Midbrain (tissue), 1 donor: ENCODE measurements around the gene AGRN.
A peak's percentile ranks its signal among the peaks of the same experiment; 100 is the strongest.
"Not testable (repeated sequence)": the region's sequence is repeated elsewhere in the genome, so short reads cannot be mapped to it uniquely, and the experiment has no call there.

Source experiments
- DNase-seq: peaks from one replicate; lab custom pipeline; 2025; lab: John Stamatoyannopoulos, UW

Gene AGRN

DNA sequence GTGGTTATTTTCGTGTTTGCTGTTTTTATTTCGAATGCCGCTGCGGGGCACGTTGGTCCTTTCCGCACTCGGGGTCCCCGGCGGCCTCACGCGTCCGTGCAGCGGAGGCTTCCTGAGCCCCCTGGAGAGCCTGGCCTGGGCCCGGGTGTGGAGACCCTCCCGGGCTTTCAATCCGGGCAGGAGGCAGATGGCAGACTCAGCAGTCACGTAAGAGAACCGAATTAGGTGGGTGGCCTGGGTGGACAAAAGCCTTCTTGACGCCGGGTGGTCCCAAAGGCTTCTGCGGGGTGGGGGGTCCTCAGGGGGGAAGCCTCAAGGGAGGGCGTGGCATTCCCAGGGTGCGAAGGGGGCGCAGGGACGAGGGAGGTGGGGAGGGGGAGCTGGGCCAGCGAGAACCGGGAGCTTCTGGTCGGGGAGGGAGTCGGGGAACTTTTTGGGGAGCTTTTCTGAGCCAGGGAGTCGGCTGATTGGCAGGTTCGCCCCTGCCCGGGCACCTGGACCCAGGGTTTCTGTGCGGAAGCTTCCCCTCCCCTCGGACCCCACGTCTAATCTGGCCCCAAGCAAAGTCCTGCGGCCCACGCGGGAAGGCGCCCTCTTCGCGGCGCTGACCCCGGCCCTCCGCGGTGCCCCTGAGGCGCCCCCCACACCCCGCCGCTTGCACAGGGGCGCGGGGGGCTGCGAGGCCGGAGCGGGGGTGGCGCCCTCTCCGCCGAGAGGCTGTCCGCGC, 18.7 kb upstream of the AGRN start:
- no peak for DNase-seq

DNA sequence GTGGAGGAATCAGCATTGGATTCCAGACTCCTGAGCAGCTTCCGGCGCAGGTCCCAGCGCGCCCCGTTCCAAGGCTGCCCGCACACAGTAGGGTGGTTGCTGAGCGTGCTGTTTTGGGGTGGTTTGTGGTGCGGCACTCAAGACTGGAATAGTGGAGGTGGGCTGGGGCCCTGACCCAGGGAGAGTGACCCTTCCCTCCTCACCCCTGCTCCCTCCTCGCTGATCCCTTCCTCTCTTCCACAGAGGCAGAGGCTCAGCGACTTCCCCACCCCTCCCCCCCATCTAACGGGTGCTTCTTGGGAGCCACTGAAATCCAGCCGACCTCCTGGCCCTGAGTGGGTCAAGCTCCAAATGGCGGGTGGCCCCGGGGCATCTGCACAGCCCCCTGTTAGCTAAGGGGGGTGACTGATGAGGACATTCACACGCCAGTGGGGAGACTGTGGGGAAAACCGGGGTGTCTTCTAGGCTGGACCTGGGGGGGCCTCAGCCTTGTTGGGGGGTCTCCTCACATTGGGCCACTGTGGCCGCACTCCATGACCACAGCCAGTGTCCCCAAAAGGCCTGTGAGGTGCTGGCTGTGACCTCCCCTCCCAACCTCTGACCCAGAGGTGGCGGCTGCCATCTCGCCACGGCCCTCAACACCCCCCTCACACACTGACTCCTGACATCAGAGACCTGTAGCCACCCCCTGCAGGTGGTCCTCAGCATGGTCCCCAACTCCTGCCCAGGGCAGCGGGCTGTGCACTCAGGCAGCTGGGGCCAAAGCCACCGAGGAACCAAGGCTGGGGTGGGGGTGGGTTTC, 16.1 kb upstream of the AGRN start:
- DNase-seq, result no peak

DNA sequence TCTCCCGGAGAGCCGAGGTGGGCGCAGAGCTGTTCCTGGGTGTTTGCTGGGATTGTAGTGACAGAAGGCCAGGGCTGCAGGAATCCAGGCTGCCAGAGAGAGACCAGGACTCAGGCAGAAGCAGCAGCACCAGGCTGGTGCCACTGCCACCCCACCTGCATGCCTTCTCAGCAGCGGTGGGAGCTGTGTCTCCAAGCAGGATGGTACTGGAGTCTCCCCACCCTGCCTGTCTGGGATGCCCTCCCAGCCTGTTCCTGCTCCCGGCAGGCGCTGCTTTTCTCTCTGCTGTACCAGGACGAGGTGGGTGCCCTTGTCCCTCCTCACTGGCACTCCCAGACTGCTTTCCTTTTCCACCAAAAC, 15.5 kb upstream of the AGRN start:
- DNase-seq, result no peak

DNA sequence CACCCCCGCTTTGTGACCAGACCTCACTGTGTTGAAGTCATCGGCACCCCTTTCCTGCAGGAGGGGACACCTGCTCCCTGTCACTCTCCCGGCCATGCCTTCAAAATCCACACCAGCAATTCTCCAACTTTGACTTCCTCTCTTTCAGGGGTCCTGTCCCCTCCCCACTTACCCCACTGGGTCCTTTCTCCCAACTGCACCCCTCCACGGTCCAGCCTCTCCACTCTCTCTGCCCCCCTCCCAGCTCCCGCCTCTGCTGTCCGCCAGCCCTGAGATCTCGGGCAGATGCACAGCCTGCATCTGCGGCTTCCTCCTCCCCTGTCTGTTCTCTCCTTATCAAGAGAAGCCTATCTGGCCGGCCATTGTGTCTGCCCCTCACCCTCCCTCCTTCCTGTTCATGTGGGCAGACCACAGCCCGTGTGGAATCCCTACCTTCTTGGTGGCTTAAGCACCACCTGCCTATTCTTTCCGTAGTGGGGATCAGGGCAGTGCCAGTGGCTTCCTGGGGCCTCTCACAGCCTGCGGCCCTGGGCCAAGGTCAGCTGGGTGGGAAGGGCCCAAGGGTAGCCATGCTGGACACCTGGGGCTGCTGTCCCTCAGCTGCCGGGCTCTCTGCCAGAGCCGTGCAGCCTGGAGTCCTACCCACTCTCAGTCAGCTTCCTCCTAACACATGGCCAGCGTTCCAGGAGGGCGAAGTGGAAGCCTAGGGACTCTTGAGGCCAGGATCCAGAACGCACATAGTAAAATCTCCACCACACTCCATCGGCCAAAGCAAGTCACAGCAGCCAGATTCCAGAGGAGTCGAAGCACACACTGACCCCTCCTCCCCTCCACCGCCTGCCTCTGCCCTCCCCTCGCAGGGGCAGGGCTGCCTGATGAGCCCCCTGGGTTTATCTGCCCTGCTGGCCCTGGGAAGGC, 14.9 kb upstream of the AGRN start:
- no peak for DNase-seq

GRCh38 chr1:1005774-1006304, 14.1 kb upstream of the AGRN start:
- no peak for DNase-seq

GRCh38 chr1:1006305-1007159, 13.4 kb upstream of the AGRN start:
- DNase-seq, result no peak

- DNase-seq, result not testable (repeated sequence)
Measured at GRCh38 chr1:1010131-1010530, 9.8 kb upstream of the AGRN start.

GRCh38 chr1:1011396-1011949, 8.4 kb upstream of the AGRN start:
- DNase-seq, result no peak

DNA sequence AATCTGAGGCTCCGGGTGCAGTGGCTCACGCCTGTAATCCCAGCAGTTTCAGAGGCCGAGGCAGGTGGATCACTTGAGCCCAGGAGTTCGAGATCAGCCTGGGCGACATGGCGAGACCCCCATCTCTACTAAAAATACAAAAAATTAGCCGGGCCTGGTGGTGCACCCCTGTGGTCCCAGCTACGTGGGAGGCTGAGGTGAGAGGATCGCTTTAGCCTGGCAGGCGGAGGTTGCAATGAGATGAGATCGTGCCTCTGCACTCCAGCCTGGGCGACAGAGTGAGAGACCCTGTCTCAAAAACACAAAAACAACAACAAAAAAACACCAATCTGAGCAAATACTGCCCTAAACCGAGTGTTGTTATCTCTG, 7.2 kb upstream of the AGRN start:
- not testable (repeated sequence) for DNase-seq

DNA sequence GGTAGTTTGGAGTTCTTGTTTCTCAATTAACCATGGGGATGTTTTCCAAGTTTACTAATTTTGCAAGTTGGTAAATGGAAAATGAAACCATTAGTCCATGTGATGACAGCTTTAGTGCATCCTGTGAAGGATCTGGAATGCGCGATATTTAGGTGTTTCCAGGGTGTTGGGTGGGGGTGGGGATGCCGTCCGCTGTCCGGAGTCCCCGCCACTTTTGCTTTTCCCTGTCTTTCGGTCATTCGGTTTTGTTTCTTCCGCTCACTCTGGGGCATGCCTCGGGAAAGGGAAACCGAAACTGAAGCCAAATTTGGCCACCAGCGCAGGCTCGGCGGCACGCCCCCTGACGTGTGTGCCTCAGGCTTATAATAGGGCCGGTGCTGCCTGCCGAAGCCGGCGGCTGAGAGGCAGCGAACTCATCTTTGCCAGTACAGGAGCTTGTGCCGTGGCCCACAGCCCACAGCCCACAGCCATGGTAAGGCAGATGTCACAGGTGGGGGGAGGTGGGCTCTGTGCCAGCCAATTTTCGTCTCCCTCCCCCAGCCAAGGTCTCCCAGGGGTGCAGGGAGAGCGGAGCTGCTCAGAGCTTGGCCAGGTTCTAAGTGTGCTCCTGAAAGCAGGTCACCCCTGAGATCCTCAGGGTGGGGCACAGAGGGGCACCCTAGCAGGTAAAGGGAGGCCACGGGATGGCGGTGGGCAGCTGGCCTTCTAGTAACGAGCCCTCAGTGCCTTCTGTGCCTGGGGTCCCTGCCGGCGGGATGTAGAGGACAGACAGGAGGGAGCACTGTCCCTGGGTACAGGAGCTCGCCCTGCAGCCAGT, 6.6 kb upstream of the AGRN start, which contains the start of gene ISG15:
TSS of gene ISG15 (plus strand) at position 393 of the 817 bp plus-strand sequence. CDS start at position 470, 77 bp downstream.
- DNase-seq, result peak; percentile 83

GRCh38 chr1:1013922-1014648, 5.8 kb upstream of the AGRN start:
- DNase-seq, result no peak

DNA sequence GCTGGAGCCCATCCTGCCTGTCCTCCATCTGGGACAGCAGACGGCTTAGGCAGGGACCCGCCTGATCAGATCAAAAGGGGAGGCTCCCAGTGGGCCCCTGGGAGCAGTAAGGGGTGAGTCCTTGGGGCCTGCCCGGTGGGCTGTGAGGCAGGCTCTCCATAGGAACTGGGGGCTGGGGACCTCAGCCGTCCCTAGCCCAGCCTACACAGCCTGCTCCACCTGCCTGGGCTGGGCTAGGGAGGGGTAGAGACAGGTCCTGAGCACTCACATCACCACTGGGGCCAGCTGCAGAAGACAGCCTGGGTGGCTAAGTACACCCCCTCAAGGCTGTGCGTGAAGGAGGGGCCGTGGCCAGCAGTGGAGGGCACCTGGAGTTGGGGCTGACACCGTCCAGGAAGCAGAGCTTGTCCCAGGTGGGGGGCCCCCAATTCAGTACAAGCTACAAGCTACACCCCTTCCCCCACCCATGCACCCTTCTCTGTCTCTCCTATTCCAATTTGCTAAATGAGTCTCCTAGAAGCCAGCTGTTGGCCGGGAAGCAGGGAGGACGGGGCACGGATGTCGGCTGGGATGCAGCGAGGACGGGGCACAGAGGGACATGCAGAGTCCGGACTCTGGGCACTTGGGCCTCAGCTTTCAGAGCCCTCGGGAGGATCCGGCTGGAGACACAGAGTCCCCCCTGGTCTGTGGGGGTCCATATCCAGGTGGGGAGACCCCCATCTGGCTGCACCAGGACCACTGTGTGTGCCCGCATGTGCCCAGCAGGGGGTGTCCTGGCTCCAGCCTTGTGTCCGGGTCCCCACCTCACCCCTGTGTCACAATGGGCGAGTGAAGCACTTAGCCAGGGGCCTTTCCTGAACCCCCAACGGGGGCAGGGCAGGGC, 4.9 kb upstream of the AGRN start:
- no peak for DNase-seq

GRCh38 chr1:1017397-1018320, 2.3 kb upstream of the AGRN start:
- not testable (repeated sequence) for DNase-seq

- DNase-seq, result not testable (repeated sequence)
Measured at GRCh38 chr1:1018321-1018685, 1.6 kb upstream of the AGRN start.

DNA sequence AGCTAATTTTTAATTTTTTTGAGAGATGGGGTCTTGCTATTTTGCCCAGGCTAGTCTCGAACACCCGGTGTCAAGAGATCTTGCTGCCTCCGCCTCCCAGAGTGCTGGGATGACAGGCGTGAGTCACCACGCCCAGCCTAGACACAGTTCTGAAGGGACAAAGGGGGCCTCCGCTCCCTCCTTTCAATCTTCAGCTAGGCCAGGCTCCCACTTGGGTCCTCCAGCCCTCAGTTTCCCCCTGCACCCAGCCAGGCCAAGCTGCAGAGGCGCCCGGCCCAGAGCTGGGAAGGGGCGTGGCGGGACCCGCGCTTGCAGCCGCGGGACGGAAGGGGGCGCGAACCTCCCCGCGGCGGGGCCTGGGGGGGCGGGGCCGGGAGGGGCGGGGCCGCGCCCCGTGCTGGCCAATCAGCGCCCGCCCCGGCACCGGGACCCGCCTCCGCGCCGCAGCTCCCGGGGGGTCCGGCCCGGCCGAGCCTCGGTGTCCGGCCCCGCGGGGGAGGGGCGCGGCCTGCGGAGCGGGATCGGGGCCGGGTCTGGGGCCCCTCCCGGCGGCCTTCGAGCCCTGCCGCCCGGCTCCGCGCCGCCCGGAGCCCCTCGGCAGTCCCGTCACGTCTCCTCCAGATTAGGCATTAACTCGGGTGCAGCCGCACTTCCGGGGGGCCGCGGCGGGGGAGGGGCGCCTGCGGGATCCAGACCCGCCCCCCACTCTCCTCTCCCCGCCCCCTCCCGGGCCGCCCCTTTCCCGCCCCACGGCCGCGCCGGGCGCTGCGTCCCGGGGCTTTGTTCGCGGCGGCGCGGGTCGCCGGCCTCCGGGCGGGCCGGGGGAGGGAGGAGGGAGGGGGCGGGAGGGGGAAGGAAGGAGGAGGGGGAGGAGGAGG, 559 bp upstream of the AGRN start:
- DNase-seq, result peak; percentile 86

DNA sequence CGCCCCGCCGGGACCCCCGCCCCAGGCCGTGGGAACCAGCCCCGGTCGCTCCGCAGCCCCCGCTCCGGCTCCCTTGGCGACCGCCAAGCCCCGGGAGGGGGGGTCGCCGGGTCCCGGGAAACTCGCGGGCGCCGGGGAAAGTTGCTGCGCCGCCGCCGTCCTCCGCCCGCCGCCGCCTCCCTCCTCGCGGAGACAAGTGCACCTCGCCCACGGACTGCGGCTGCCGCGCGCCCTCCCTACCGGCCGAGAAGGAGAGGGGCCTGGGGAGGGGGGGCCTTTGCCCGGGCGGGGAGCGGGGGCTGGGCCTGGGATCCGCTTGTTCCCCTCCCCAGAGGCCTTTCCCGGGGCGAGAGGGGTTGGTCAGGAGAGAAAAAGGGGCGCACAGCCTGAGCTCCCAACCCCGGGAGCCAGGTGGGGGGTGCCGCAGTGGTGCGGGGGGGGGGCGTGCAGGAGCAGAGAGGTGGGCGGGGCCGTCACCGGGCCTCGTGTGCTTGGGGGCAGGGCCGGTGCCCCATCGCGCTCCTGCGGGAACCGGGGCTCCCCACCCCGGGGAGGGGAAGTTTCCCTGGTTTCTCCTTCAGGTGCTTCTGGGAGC, 592 bp downstream of the AGRN start:
- no peak for DNase-seq
